Calu3 (cell line): Measurements from ENCODE around the gene CDKAL1. TPM values are rescaled to one million over a fixed set of nuclear protein-coding genes. Genes with fewer than 3 reads are reported as not detected.
A peak's percentile ranks its signal among the peaks of the same experiment; 100 is the strongest.

ENCODE experiments used
- BruUV-seq: library from RNA; stranded (reverse); fragments of 400-500 nt; replicated peaks from 2 replicates; lab custom pipeline; 2021; lab: Mats Ljungman, UMichigan
- CTCF ChIA-PET: fragments of 300-600 bp; sonication (Branson Sonifier 250); formaldehyde crosslinking; loops from one replicate; lab custom pipeline; 2022; ENCODE audit warnings: antibody characterized with exemption; lab: Charles Lee
- DNase-seq: peaks from one replicate; pipeline ENCODE4 v3.0.0; 2022
- H3K27ac Mint-ChIP-seq: one replicate; pipeline ENCODE4 v1.8.0; 2022; ENCODE audit warnings: mixed read lengths; ENCODE audit not compliant: unreplicated experiment
- H3K27me3 Mint-ChIP-seq: one replicate; pipeline ENCODE4 v1.8.0; 2022; ENCODE audit warnings: mixed read lengths; ENCODE audit not compliant: unreplicated experiment
- H3K36me3 Mint-ChIP-seq: one replicate; pipeline ENCODE4 v1.8.0; 2022; ENCODE audit warnings: mild to moderate bottlenecking, moderate library complexity, mixed read lengths; ENCODE audit not compliant: insufficient read depth, unreplicated experiment
- H3K4me1 Mint-ChIP-seq: one replicate; pipeline ENCODE4 v1.8.0; 2022; ENCODE audit warnings: mild to moderate bottlenecking, low read depth, mixed read lengths; ENCODE audit not compliant: unreplicated experiment
- H3K4me3 Mint-ChIP-seq: one replicate; pipeline ENCODE4 v1.8.0; 2022; ENCODE audit warnings: mild to moderate bottlenecking, low read depth, moderate library complexity, mixed read lengths; ENCODE audit not compliant: unreplicated experiment
- H3K9me3 Mint-ChIP-seq: one replicate; pipeline ENCODE4 v1.8.0; 2022; ENCODE audit warnings: low read depth, mixed read lengths; ENCODE audit not compliant: unreplicated experiment
- intact Hi-C: fragments of 100-400 bp; cut with micrococcal nuclease; formaldehyde crosslinking; loops from one replicate; pipeline ENCODE4 v1.10.0; 2022; ENCODE audit not compliant: unreplicated experiment
- total RNA-seq: library from RNA; stranded (reverse); gene quantifications from 2 replicates; pipeline ENCODE4 v1.2.3, GENCODE V29; 2022
- TF ChIP-seq, protein P1 (sequence below): fragments of 200-600 bp; IDR thresholded peaks from one replicate; pipeline ENCODE4 v1.8.0; 2022; ENCODE audit warnings: antibody characterized with exemption; ENCODE audit not compliant: unreplicated experiment

The CDKAL1 gene
- total RNA-seq, 1 experiment from 2014 or later = 39.6 TPM

- no TSS peak for BruUV-seq
- intact Hi-C loops = no loop called here
- TF ChIP-seq, protein P1, sequence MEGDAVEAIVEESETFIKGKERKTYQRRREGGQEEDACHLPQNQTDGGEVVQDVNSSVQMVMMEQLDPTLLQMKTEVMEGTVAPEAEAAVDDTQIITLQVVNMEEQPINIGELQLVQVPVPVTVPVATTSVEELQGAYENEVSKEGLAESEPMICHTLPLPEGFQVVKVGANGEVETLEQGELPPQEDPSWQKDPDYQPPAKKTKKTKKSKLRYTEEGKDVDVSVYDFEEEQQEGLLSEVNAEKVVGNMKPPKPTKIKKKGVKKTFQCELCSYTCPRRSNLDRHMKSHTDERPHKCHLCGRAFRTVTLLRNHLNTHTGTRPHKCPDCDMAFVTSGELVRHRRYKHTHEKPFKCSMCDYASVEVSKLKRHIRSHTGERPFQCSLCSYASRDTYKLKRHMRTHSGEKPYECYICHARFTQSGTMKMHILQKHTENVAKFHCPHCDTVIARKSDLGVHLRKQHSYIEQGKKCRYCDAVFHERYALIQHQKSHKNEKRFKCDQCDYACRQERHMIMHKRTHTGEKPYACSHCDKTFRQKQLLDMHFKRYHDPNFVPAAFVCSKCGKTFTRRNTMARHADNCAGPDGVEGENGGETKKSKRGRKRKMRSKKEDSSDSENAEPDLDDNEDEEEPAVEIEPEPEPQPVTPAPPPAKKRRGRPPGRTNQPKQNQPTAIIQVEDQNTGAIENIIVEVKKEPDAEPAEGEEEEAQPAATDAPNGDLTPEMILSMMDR = no peak
- no peak overlapping the region for H3K27ac Mint-ChIP-seq
- H3K36me3 Mint-ChIP-seq = no peaks in the 10 kb centered on the region
- CTCF ChIA-PET = no interaction called here
- no peaks in the 10 kb centered on the region for H3K9me3 Mint-ChIP-seq
- peaks cover 44% of the 10 kb centered on the region for H3K4me1 Mint-ChIP-seq
- no peaks in the 10 kb centered on the region for H3K27me3 Mint-ChIP-seq
- no peak overlapping the region for H3K4me3 Mint-ChIP-seq
- no peak for DNase-seq
Measured at GRCh38 chr6:20629509-20629908, 95.3 kb downstream of the CDKAL1 start.

- no TSS peak for BruUV-seq
- TF ChIP-seq, protein P1 = no peak
- CTCF ChIA-PET = no interaction called here
Measured at GRCh38 chr6:20630136-20630535, 95.9 kb downstream of the CDKAL1 start.

GRCh38 chr6:20630617-20631548 is 96.6 kb downstream of the CDKAL1 start:
- no peaks in the 10 kb centered on the region for H3K9me3 Mint-ChIP-seq
- no peak for DNase-seq
- peaks cover 44% of the 10 kb centered on the region for H3K4me1 Mint-ChIP-seq
- H3K27me3 Mint-ChIP-seq = no peaks in the 10 kb centered on the region
- no peaks in the 10 kb centered on the region for H3K36me3 Mint-ChIP-seq
- CTCF ChIA-PET = no interaction called here
- no TSS peak for BruUV-seq
- H3K4me3 Mint-ChIP-seq = no peak overlapping the region
- intact Hi-C loops = no loop called here
- peak overlapping the region; percentile 1 for H3K27ac Mint-ChIP-seq
- TF ChIP-seq, protein P1 = no peak

More at GRCh38 chr6:20630136-20630535, 95.9 kb downstream of the CDKAL1 start:
- Mint-ChIP-seq H3K27me3 (no peaks in the 10 kb centered on the region), H3K4me3 (no peak overlapping the region), H3K27ac (no peak overlapping the region), H3K9me3 (no peaks in the 10 kb centered on the region), H3K36me3 (no peaks in the 10 kb centered on the region), H3K4me1 (peaks cover 44% of the 10 kb centered on the region)
- no peak for DNase-seq
- intact Hi-C loops = no loop called here

- intact Hi-C loops = no loop called here
- Mint-ChIP-seq H3K27me3 (no peaks in the 10 kb centered on the region), H3K4me3 (no peak overlapping the region), H3K4me1 (peaks cover 44% of the 10 kb centered on the region), H3K27ac (peak overlapping the region; percentile 1), H3K36me3 (no peaks in the 10 kb centered on the region), H3K9me3 (no peaks in the 10 kb centered on the region)
- TF ChIP-seq, protein P1 = no peak
- CTCF ChIA-PET = no interaction called here
- DNase-seq = no peak
- no TSS peak for BruUV-seq
Measured at GRCh38 chr6:20631549-20631924, 97.3 kb downstream of the CDKAL1 start.
